ENCODE results near the gene IL1A. TPM values are rescaled to one million over a fixed set of nuclear protein-coding genes. Genes with fewer than 3 reads are reported as not detected.
A peak's percentile ranks its signal among the peaks of the same experiment; 100 is the strongest.

Gene IL1A
- total and polyA plus RNA-seq, 4 donors, result 1.1 to 15.5 (median 2.4) TPM

- no peak for ATAC-seq (ENCODE audit: insufficient read depth, low FRiP score)
- no peaks in the 10 kb centered on the region for H3K27me3 ChIP-seq (ENCODE audit: control insufficient read depth in 3 of 3, insufficient read depth in 3 of 3, low read length in 2 of 3)
- H3K4me3 ChIP-seq, result no peak overlapping the region
- peak overlapping the region; percentile 2 to 62 for H3K27ac ChIP-seq (ENCODE audit: low read depth in 1 of 2, low read length in 1 of 2)
- peaks cover 7 to 30% (median 9%) of the 10 kb centered on the region in 5 donors for H3K4me1 ChIP-seq (ENCODE audit: control insufficient read depth in 5 of 5, insufficient read depth in 5 of 5, low read length in 5 of 5)
- peaks cover 0 to 5% (median 2%) of the 10 kb centered on the region in 4 donors for H3K9me3 ChIP-seq (ENCODE audit: control insufficient read depth in 4 of 4, insufficient read depth in 3 of 4, low read length in 3 of 4)
- TF ChIP-seq CTCF (IDR thresholded peaks at IDR 0.05; ENCODE audit: control extremely low read depth, extremely low read depth), result no peak
- H3K36me3 ChIP-seq (ENCODE audit: control insufficient read depth in 4 of 4, insufficient read depth in 4 of 4, low read length in 4 of 4), result no peaks in the 10 kb centered on the region
- peak in 2 of 3 donors; percentile 52 to 70 for DNase-seq
- WGBS, 2 donors, result 33 to 42% methylated on average over 7 of the region's 7 CpGs
- H3K9ac ChIP-seq (ENCODE audit: insufficient read depth in 1 of 2, low read length in 2 of 2), result no peak overlapping the region
These were observed 27.6 kb upstream of the IL1A start for GRCh38 chr2:112811841-112812306.

DNA sequence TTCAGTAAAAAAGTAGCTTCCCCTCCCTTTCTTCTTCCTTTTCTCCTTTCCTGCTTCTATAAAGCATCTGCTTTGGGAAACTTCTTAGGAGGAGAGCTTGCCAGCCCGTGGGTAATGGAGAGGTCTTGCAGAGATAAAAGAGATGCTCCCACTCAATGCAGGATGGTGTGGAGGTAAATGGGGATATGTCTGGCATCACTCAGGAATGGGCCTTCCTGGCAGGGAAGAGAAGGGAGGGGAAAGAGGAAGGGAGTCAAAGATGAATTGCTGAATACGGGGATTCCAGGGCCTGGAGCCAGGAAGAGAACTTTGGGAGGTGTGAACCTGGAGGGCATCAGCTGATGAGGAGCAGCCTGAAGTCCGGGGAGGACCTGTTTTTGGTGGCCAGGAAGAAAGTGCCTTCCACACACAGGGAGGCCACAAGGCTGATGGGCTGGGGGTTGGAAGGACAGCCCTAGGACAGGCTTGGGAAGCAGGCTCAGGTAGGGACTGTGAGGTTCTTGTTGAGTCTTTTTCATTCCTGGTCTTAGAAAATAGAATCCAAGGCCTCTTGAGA, 27.1 kb upstream of the IL1A start:
- Histone ChIP-seq H3K9me3 (ENCODE audit: control insufficient read depth in 4 of 4, insufficient read depth in 3 of 4, low read length in 3 of 4) (peaks cover 0 to 5% (median 2%) of the 10 kb centered on the region in 4 donors), H3K4me1 (ENCODE audit: control insufficient read depth in 5 of 5, insufficient read depth in 5 of 5, low read length in 5 of 5) (peaks cover 7 to 30% (median 9%) of the 10 kb centered on the region in 5 donors), H3K9ac (ENCODE audit: insufficient read depth in 1 of 2, low read length in 2 of 2) (no peak overlapping the region), H3K4me3 (no peak overlapping the region), H3K27ac (ENCODE audit: low read depth in 1 of 2, low read length in 1 of 2) (peak overlapping the region; percentile 2 to 62), H3K36me3 (ENCODE audit: control insufficient read depth in 4 of 4, insufficient read depth in 4 of 4, low read length in 4 of 4) (no peaks in the 10 kb centered on the region), H3K27me3 (ENCODE audit: control insufficient read depth in 3 of 3, insufficient read depth in 3 of 3, low read length in 2 of 3) (no peaks in the 10 kb centered on the region)
- ATAC-seq (ENCODE audit: insufficient read depth, low FRiP score) (no peak), DNase-seq (no peak)
- TF ChIP-seq CTCF (IDR thresholded peaks at IDR 0.05; ENCODE audit: control extremely low read depth, extremely low read depth), result no peak
- WGBS, 2 donors, result 61 to 71% methylated on average over 3 of the region's 3 CpGs

DNA sequence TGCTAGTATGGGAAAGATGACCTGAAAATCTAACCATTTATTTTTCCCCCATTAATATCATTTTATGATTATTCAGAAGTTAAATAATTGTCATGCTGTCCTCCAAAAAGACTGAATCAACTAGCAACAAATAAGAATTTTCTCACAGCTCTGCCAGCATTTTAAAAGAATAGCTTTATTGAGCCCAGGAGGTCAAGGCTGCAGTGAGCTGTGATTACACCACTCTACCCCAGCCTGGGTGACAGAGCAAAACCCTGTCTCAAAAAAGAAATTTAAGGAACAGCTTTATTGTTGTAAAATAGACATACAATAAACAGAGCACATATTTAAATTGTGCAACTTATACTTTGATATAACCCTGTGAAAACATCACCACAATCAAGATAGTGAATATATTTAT, 24.8 kb upstream of the IL1A start:
- no peak overlapping the region for H3K4me3 ChIP-seq
- H3K27ac ChIP-seq (ENCODE audit: low read depth in 1 of 2, low read length in 1 of 2), result no peak overlapping the region
- H3K36me3 ChIP-seq (ENCODE audit: control insufficient read depth in 4 of 4, insufficient read depth in 4 of 4, low read length in 4 of 4), result no peaks in the 10 kb centered on the region
- peaks cover 7 to 30% (median 9%) of the 10 kb centered on the region in 5 donors for H3K4me1 ChIP-seq (ENCODE audit: control insufficient read depth in 5 of 5, insufficient read depth in 5 of 5, low read length in 5 of 5)
- H3K9me3 ChIP-seq (ENCODE audit: control insufficient read depth in 4 of 4, insufficient read depth in 3 of 4, low read length in 3 of 4), result peaks cover 0 to 5% (median 2%) of the 10 kb centered on the region in 4 donors
- no peaks in the 10 kb centered on the region for H3K27me3 ChIP-seq (ENCODE audit: control insufficient read depth in 3 of 3, insufficient read depth in 3 of 3, low read length in 2 of 3)
- DNase-seq (peak in 1 of 3 donors; percentile 43), ATAC-seq (ENCODE audit: insufficient read depth, low FRiP score) (no peak)
- no peak overlapping the region for H3K9ac ChIP-seq (ENCODE audit: insufficient read depth in 1 of 2, low read length in 2 of 2)
- no peak for TF ChIP-seq CTCF (IDR thresholded peaks at IDR 0.05; ENCODE audit: control extremely low read depth, extremely low read depth)
